PC-3 (cell line): ENCODE data around the gene PTPN18. TPM values are rescaled to one million over a fixed set of nuclear protein-coding genes. Genes with fewer than 3 reads are reported as not detected.
A peak's percentile ranks its signal among the peaks of the same experiment; 100 is the strongest.

Experiments
- ATAC-seq: fragments of 200-7000 bp; cut with Tn5 transposase; 2 replicates; pipeline ENCODE4 v1.9.1; 2020; ENCODE audit warnings: mild to moderate bottlenecking, moderate library complexity
- BruUV-seq: library from RNA; stranded (reverse); fragments of 400-500 nt; replicated peaks from 2 replicates; lab custom pipeline; 2021; lab: Mats Ljungman, UMichigan
- CTCF ChIA-PET: fragments of 300-600 bp; sonication (Branson Sonifier 250); formaldehyde crosslinking; loops from one replicate; lab custom pipeline; 2022; ENCODE audit warnings: antibody characterized with exemption; lab: Charles Lee
- POLR2A ChIA-PET: fragments of 300-600 bp; sonication (Branson Sonifier 250); formaldehyde crosslinking; loops from one replicate; lab custom pipeline; 2022; ENCODE audit warnings: antibody characterized with exemption; ENCODE audit not compliant: unreplicated experiment; lab: Charles Lee
- DNase-seq: peaks from one replicate; pipeline ENCODE4 v3.0.0-alpha.2; 2015
- H2AFZ ChIP-seq: fragments of 300-600 bp; sonication (generic); 2 replicates; pipeline ENCODE4 v1.6.0; 2016; ENCODE audit warnings: antibody characterized with exemption, low read length
- H3F3A ChIP-seq: fragments of 300-600 bp; sonication (generic); one replicate; pipeline ENCODE4 v1.6.0; 2017; ENCODE audit warnings: antibody characterized with exemption, low read length, control low read depth, mild to moderate bottlenecking; ENCODE audit not compliant: unreplicated experiment
- H3K27ac ChIP-seq: fragments of 300-600 bp; sonication (generic); 2 replicates; pipeline ENCODE4 v1.5.1; 2016; ENCODE audit warnings: mild to moderate bottlenecking, low read length
- H3K27me3 ChIP-seq: fragments of 300-600 bp; sonication (generic); 2 replicates; pipeline ENCODE4 v1.6.1; 2016; ENCODE audit warnings: low read length, mixed read lengths
- H3K36me3 ChIP-seq: fragments of 300-600 bp; sonication (generic); 2 replicates; pipeline ENCODE4 v1.6.1; 2016; ENCODE audit warnings: low read depth, mixed run types, low read length, mixed read lengths
- H3K4me1 ChIP-seq: fragments of 300-600 bp; sonication (generic); 2 replicates; pipeline ENCODE4 v1.5.1; 2016; ENCODE audit warnings: low read length; ENCODE audit not compliant: insufficient read depth
- H3K4me2 ChIP-seq: fragments of 300-600 bp; sonication (generic); 2 replicates; pipeline ENCODE4 v1.6.0; 2016; ENCODE audit warnings: low read length
- H3K4me3 ChIP-seq: fragments of 300-600 bp; sonication (generic); 2 replicates; pipeline ENCODE4 v1.5.1; 2016; ENCODE audit warnings: mild to moderate bottlenecking, low read length, mixed read lengths
- H3K79me2 ChIP-seq: fragments of 300-600 bp; sonication (generic); 2 replicates; pipeline ENCODE4 v1.6.1; 2017; ENCODE audit warnings: low read length, mixed read lengths
- H3K9ac ChIP-seq: fragments of 300-600 bp; sonication (generic); 2 replicates; pipeline ENCODE4 v1.6.0; 2016; ENCODE audit warnings: mild to moderate bottlenecking, low read length
- H3K9me2 ChIP-seq: fragments of 300-600 bp; sonication (generic); replicated peaks from 2 replicates; pipeline ENCODE4 v1.6.1; 2016; ENCODE audit warnings: mixed run types, low read length, mixed read lengths
- H3K9me3 ChIP-seq: fragments of 300-600 bp; sonication (generic); 2 replicates; pipeline ENCODE4 v1.6.1; 2016; ENCODE audit warnings: low read length, mixed read lengths
- H4K20me1 ChIP-seq: fragments of 300-600 bp; sonication (generic); 2 replicates; pipeline ENCODE4 v1.6.1; 2016; ENCODE audit warnings: low read length, mixed read lengths
- EZH2 ChIP-seq: fragments of 300-600 bp; sonication (generic); IDR thresholded peaks from one replicate; pipeline ENCODE4 v1.6.1; 2017; ENCODE audit warnings: antibody characterized with exemption, mild to moderate bottlenecking, low read length; ENCODE audit not compliant: unreplicated experiment
- EZH2phosphoT487 ChIP-seq: fragments of 300-600 bp; sonication (generic); IDR thresholded peaks from 2 replicates; pipeline ENCODE4 v1.6.1; 2018; ENCODE audit warnings: mild to moderate bottlenecking, antibody characterized with exemption, low read length, borderline replicate concordance
- intact Hi-C: fragments of 100-400 bp; cut with micrococcal nuclease; formaldehyde crosslinking; loops from 2 replicates; pipeline ENCODE4 v1.9.0; 2023
- total RNA-seq: library from RNA; depleted of rRNA; stranded (reverse); fragments of >200 nt; gene quantifications from 2 replicates; pipeline ENCODE4 v1.2.3, GENCODE V29; 2014
- TF ChIP-seq, protein P1 (sequence below): fragments of 300-600 bp; sonication (generic); conservative IDR thresholded peaks from 2 replicates; pipeline ENCODE4 v1.5.1; 2017; ENCODE audit warnings: antibody characterized with exemption, low read depth, mild to moderate bottlenecking, low read length

PTPN18 gene
- total RNA-seq, 1 experiment from 2014 or later = 27.1 TPM

DNA sequence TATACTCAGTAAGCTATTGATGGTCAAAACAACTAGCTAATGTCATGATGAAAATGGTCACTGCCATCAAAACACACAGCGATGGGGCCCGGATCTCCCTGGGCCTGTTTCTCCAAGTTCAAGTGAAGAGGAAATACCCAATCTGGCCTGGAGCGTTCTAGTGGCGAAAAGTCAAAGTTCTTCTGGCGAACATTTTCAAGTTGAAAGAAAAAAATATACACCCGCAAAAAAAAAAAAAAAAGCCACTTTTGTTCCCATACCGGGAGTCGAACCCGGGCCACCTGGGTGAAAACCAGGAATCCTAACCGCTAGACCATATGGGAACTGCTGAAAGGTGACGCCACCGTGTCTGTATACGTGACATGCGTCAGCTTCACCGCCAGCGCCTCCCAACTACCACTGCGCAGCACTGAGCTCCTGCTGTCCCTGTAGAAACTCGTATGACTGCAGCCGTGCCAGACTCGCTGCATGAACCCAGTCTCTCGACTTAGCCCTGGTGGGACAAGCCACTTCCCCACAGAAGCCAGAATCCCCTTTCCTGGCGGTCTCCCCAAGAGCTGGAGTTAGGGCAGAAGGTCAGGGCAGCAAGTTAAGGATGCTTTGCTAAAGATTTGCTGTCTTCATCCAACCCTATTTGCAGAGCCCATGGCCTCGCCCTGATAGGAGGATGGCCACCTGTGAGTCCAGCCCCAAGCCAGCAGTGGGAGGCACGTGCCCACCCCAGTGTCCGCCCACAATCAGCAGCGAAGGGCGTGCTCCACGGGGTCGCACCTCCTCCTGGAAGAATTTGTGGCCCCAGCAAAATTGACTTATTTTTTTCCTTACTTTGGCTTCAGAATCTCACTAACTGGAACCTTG, 18.8 kb upstream of the PTPN18 start:
- Histone ChIP-seq H2AFZ (peak overlapping the region; percentile 71), H3K9me3 (no peaks in the 10 kb centered on the region), H3K79me2 (no peaks in the 10 kb centered on the region), H3K27ac (no peak overlapping the region), H3K4me1 (peaks cover 14% of the 10 kb centered on the region), H3K4me2 (peak overlapping the region; percentile 88), H3K9me2 (no peaks in the 10 kb centered on the region), H3K36me3 (peaks cover 4% of the 10 kb centered on the region; the same call in 1 of the 2 replicates), H3K9ac (no peak overlapping the region), H3K27me3 (no peaks in the 10 kb centered on the region), H3K4me3 (peak overlapping the region; percentile 69), H3F3A (no peaks in the 10 kb centered on the region), H4K20me1 (no peaks in the 10 kb centered on the region)
- TF ChIP-seq EZH2 (no peak), EZH2phosphoT487 (no peak)
- TF ChIP-seq, protein P1, sequence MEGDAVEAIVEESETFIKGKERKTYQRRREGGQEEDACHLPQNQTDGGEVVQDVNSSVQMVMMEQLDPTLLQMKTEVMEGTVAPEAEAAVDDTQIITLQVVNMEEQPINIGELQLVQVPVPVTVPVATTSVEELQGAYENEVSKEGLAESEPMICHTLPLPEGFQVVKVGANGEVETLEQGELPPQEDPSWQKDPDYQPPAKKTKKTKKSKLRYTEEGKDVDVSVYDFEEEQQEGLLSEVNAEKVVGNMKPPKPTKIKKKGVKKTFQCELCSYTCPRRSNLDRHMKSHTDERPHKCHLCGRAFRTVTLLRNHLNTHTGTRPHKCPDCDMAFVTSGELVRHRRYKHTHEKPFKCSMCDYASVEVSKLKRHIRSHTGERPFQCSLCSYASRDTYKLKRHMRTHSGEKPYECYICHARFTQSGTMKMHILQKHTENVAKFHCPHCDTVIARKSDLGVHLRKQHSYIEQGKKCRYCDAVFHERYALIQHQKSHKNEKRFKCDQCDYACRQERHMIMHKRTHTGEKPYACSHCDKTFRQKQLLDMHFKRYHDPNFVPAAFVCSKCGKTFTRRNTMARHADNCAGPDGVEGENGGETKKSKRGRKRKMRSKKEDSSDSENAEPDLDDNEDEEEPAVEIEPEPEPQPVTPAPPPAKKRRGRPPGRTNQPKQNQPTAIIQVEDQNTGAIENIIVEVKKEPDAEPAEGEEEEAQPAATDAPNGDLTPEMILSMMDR = no peak
- ChIA-PET POLR2A (interaction anchor here (0.5 to 0.6 kb wide), 2 partner anchors 96 to 156 kb away, joined by 5 to 9 read pairs; partner anchors contain the start of gene SMPD4), CTCF (no interaction called here)
- ATAC-seq (peak; percentile 62), DNase-seq (peak; percentile 83)
- intact Hi-C loops = no loop called here
- BruUV-seq = no TSS peak

DNA sequence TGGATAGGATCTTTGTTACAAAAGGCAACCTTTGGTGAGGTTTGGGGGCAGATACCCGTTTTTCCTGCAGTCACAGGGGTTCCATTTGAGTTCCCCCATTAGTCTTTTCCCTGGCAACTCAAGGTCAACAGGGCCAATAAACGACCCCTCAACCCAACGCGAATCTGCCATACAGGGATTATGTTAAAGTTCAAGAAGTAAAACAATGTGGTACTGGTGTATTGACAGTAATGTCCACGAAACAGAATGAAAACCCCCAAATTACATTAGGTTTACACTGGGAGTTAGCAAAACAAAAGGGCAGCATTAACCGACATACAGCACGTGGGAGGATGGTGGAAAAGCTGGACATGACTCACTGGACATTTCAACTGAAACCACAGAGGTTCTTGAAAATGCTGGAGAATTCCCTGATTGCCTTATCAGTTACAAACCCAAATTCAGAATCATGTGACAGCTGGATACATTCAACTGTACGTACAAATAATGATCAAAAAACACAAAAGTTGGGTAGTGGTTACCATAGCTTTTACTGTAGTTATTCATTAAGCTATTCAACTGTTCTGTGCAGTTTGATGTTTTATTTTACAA, 18.0 kb upstream of the PTPN18 start:
- no peaks in the 10 kb centered on the region for H3K27me3 ChIP-seq
- ATAC-seq = no peak
- POLR2A ChIA-PET = no interaction called here

More for the DNA sequence above, 18.0 kb upstream of the PTPN18 start:
- H3K9me2 ChIP-seq = no peaks in the 10 kb centered on the region
- H3F3A ChIP-seq = no peaks in the 10 kb centered on the region
- no peak for DNase-seq
- H3K9ac ChIP-seq = no peak overlapping the region
- H3K36me3 ChIP-seq = peaks cover 4% of the 10 kb centered on the region; the same call in 1 of the 2 replicates
- peaks cover 1% of the 10 kb centered on the region for H3K79me2 ChIP-seq
- H2AFZ ChIP-seq = peak overlapping the region; percentile 71
- H3K4me2 ChIP-seq = peak overlapping the region; percentile 88
- H3K27ac ChIP-seq = no peak overlapping the region
- intact Hi-C loops = no loop called here
- H3K9me3 ChIP-seq = no peaks in the 10 kb centered on the region
- peak overlapping the region; percentile 69 for H3K4me3 ChIP-seq
- no TSS peak for BruUV-seq
- TF ChIP-seq EZH2phosphoT487 (no peak), EZH2 (no peak)
- TF ChIP-seq, protein P1 = no peak
- H3K4me1 ChIP-seq = peaks cover 12% of the 10 kb centered on the region
- H4K20me1 ChIP-seq = no peaks in the 10 kb centered on the region
- CTCF ChIA-PET = no interaction called here
